RWPE1 (cell line): ENCODE measurements around the gene KASH5.

Source experiments
- CTCF ChIA-PET: fragments of 350-600 bp; sonication (Branson Sonifier 250); formaldehyde crosslinking; extraction: SDS; loops from one replicate; lab custom pipeline; 2021; lab: Yijun Ruan, JAX
- POLR2A ChIA-PET: fragments of 400-600 bp; formaldehyde crosslinking; extraction: SDS; loops from one replicate; lab custom pipeline; 2020; ENCODE audit warnings: antibody characterized with exemption; ENCODE audit not compliant: low non-redundant PET; lab: Yijun Ruan, JAX
- DNase-seq: peaks from one replicate; pipeline ENCODE4 v3.0.0; 2012; ENCODE audit warnings: low spot score
- H3K27ac ChIP-seq: fragments of 450-650 bp; 2 replicates; pipeline ENCODE4 v1.5.1; 2017
- CTCF ChIP-seq: fragments of 450-650 bp; conservative IDR thresholded peaks from 2 replicates; pipeline ENCODE4 v1.5.1; 2017; ENCODE audit warnings: low read depth, mild to moderate bottlenecking

KASH5 gene

GRCh38 chr19:49382639-49383038 is 5.4 kb upstream of the KASH5 start:
- POLR2A ChIA-PET = no interaction called here

GRCh38 chr19:49383599-49383998 is 4.5 kb upstream of the KASH5 start:
- TF ChIP-seq CTCF = no peak
- ChIA-PET POLR2A (no interaction called here), CTCF (interaction anchor here (1.6 kb wide), 1 partner anchor 8 kb away, joined by 17 read pairs; no protein-coding TSS in a partner anchor)
- H3K27ac ChIP-seq = no peak overlapping the region
- DNase-seq = no peak

More at GRCh38 chr19:49382639-49383038, 5.4 kb upstream of the KASH5 start:
- DNase-seq = no peak
- H3K27ac ChIP-seq = no peak overlapping the region
- CTCF ChIA-PET = interaction anchor here (1.6 kb wide), 1 partner anchor 9 kb away, joined by 17 read pairs; no protein-coding TSS in a partner anchor
- no peak for TF ChIP-seq CTCF

GRCh38 chr19:49389406-49389805 is 1.4 kb downstream of the KASH5 start:
- TF ChIP-seq CTCF = no peak
- CTCF ChIA-PET = interaction anchor here (0.6 kb wide), 1 partner anchor 60 kb away, joined by 3 read pairs; no protein-coding TSS in a partner anchor
- DNase-seq = no peak
- H3K27ac ChIP-seq = no peak overlapping the region
- POLR2A ChIA-PET = no interaction called here

GRCh38 chr19:49390131-49390928 is 2.3 kb downstream of the KASH5 start:
- ChIA-PET POLR2A (no interaction called here), CTCF (interaction anchor here (0.6 to 2.2 kb wide), 5 partner anchors 8 to 708 kb away, joined by 3 to 17 read pairs (median 3); no protein-coding TSS in a partner anchor)
- H3K27ac ChIP-seq = no peak overlapping the region
- TF ChIP-seq CTCF = no peak
- no peak for DNase-seq

GRCh38 chr19:49390929-49391359 is 2.9 kb downstream of the KASH5 start:
- H3K27ac ChIP-seq = no peak overlapping the region
- no peak for DNase-seq
- ChIA-PET POLR2A (interaction anchor here (0.6 kb wide), 1 partner anchor 124 kb away, joined by 3 read pairs; no protein-coding TSS in a partner anchor), CTCF (interaction anchor here (0.6 to 2.4 kb wide), 8 partner anchors 8 to 709 kb away, joined by 3 to 17 read pairs (median 4); no protein-coding TSS in a partner anchor)
- no peak for TF ChIP-seq CTCF

GRCh38 chr19:49391581-49392399 is 3.7 kb downstream of the KASH5 start:
- peak; percentile 88 for TF ChIP-seq CTCF
- CTCF ChIA-PET = interaction anchor here (0.6 to 2.4 kb wide), 15 partner anchors 9 to 166 kb away, joined by 3 to 17 read pairs (median 6); partner anchors contain the start of gene SLC17A7
- DNase-seq = peak; percentile 79
- POLR2A ChIA-PET = interaction anchor here (0.6 kb wide), 2 partner anchors 38 to 125 kb away, joined by 3 read pairs; no protein-coding TSS in a partner anchor
- peak overlapping the region; percentile 37 for H3K27ac ChIP-seq
